Mucosa of descending colon (tissue), 3 donors: ENCODE data around the gene AKR1E2. TPM values are rescaled to one million over a fixed set of nuclear protein-coding genes. Genes with fewer than 3 reads are reported as not detected.

Experiments
- ATAC-seq: fragments of 200-7000 bp; cut with Tn5 transposase; one replicate; pipeline ENCODE4 v1.9.1; 2020; ENCODE audit warnings: mild to moderate bottlenecking, moderate library complexity
- DNase-seq, 3 donors: peaks; one replicate each; pipeline ENCODE4 v3.0.0-alpha.2; 2020
- H3K36me3 ChIP-seq: fragments of 200-600 bp; one replicate; pipeline ENCODE4 v1.8.0; 2021; ENCODE audit warnings: low read depth, mild to moderate bottlenecking
- H3K4me1 ChIP-seq: fragments of 200-600 bp; one replicate; pipeline ENCODE4 v1.8.0; 2021; ENCODE audit warnings: low read depth, mild to moderate bottlenecking
- H3K4me3 ChIP-seq: fragments of 200-600 bp; one replicate; pipeline ENCODE4 v1.8.0; 2021; ENCODE audit warnings: mild to moderate bottlenecking
- H3K9me3 ChIP-seq: fragments of 200-600 bp; one replicate; pipeline ENCODE4 v1.8.0; 2021; ENCODE audit warnings: mild to moderate bottlenecking
- intact Hi-C, 2 donors: fragments of 100-400 bp; cut with DNase I in 1 of 2; cut with micrococcal nuclease in 1 of 2; formaldehyde crosslinking; loops; one replicate each; pipeline versions ENCODE4 v1.11.0 to v1.11.1; 2022; cut with DNase I, micrococcal nuclease
- total RNA-seq, 3 donors: library from RNA; stranded (reverse); fragmentation: NEBNext Ultra II Directional in 2 of 3; extraction: Animal tissue kit (Norgen Biotek cat#: 25700) in 2 of 3; gene quantifications; one replicate each; pipeline versions ENCODE4 v1.2.1 to v1.2.4, GENCODE V29; 2021 to 2023
- TF ChIP-seq, protein P1 (sequence below): fragments of 200-600 bp; IDR thresholded peaks from one replicate; pipeline ENCODE4 v1.8.0; 2022; ENCODE audit warnings: antibody characterized with exemption, mild to moderate bottlenecking
- donor health status: DM: no; HTN: no; CAD: no; lungs with moderate emphysema.
- donor health status: DM: no; HTN: no; CAD: no.
- donor health status: DM: no; HTN: yes; CAD: no.

AKR1E2 gene
- total RNA-seq, 3 donors from 2014 or later, result 6.7 to 20.4 (median 8.0) TPM

DNA sequence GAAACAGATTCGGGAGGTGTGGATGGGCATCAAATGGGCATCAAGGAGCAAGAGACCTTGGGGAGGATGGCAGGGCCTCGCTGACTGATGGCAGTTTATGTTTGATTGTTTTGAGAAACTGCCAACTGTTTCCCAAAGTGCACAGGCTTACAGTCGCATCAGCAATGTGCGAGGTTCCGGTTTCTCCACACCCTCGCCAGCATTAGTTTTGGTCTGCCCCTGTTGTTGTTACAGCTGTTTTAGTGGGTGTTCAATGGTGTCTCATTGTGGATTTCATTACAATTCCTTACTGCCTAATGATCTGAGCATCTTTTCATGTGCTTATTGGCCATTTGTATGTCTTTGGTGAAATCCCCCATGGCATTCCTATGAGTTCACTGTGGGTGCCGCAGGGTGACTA is 24.4 kb downstream of the AKR1E2 start:
- Histone ChIP-seq H3K9me3 (no peaks in the 10 kb centered on the region), H3K36me3 (no peaks in the 10 kb centered on the region), H3K4me1 (no peaks in the 10 kb centered on the region), H3K4me3 (no peak overlapping the region)
- DNase-seq (no peak), ATAC-seq (no peak)
- intact Hi-C loops, result loop anchor here (10.0 kb wide), 3 partner anchors 244 to 534 kb away; partner anchors contain the start of gene AKR1C3 (in 1 of the 2)
- TF ChIP-seq, protein P1, sequence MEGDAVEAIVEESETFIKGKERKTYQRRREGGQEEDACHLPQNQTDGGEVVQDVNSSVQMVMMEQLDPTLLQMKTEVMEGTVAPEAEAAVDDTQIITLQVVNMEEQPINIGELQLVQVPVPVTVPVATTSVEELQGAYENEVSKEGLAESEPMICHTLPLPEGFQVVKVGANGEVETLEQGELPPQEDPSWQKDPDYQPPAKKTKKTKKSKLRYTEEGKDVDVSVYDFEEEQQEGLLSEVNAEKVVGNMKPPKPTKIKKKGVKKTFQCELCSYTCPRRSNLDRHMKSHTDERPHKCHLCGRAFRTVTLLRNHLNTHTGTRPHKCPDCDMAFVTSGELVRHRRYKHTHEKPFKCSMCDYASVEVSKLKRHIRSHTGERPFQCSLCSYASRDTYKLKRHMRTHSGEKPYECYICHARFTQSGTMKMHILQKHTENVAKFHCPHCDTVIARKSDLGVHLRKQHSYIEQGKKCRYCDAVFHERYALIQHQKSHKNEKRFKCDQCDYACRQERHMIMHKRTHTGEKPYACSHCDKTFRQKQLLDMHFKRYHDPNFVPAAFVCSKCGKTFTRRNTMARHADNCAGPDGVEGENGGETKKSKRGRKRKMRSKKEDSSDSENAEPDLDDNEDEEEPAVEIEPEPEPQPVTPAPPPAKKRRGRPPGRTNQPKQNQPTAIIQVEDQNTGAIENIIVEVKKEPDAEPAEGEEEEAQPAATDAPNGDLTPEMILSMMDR, result no peak

DNA sequence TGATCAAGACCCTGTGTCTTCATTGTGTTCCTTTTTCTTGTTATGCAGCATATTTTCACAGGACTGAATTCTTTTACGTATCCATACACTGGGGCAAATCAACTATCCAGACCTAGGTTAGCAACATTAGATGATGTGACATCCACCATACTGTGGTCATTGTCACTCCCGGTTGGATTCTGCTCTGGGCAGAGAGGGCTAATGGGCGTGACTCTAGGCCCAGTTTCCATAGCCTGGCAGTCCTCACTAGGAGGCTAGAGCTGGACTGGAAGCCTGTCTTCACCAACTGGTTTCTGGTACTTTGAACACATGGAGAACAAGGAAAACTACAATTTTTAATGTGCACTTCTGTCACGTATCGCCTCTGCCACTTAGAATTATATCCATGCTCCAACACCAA is 25.2 kb downstream of the AKR1E2 start:
- Histone ChIP-seq H3K9me3 (no peaks in the 10 kb centered on the region), H3K36me3 (no peaks in the 10 kb centered on the region), H3K4me3 (no peak overlapping the region), H3K4me1 (no peaks in the 10 kb centered on the region)
- ATAC-seq, result no peak
- TF ChIP-seq, protein P1, result no peak
- intact Hi-C loops, result loop anchor here (10.0 kb wide), 3 partner anchors 244 to 534 kb away; partner anchors contain the start of gene AKR1C3 (in 1 of the 2)
- DNase-seq, result no peak

DNA sequence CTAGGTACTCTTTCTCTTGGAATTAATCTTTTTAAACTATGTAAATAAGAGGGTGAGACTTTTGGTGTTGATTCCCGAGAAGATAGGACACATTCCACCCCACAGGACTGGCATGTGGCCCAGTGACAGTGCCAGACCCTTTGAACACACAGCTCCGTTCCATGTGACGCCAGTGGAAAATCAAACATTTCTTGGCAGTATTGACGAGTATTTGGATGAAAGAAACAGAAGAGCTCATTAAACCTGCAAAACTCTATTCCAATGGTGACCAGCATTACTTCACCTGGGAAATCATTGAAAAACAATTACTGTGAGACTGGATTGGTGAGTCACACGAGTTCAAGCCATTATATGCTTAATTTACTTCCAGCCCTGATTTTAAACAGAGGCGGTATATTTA is 25.8 kb downstream of the AKR1E2 start:
- TF ChIP-seq, protein P1, result no peak
- Histone ChIP-seq H3K36me3 (no peaks in the 10 kb centered on the region), H3K4me3 (no peak overlapping the region), H3K4me1 (no peaks in the 10 kb centered on the region), H3K9me3 (no peaks in the 10 kb centered on the region)
- ATAC-seq (no peak), DNase-seq (no peak)
- intact Hi-C loops, result loop anchor here (10.0 kb wide), 3 partner anchors 243 to 533 kb away; partner anchors contain the start of gene AKR1C3 (in 1 of the 2)

DNA sequence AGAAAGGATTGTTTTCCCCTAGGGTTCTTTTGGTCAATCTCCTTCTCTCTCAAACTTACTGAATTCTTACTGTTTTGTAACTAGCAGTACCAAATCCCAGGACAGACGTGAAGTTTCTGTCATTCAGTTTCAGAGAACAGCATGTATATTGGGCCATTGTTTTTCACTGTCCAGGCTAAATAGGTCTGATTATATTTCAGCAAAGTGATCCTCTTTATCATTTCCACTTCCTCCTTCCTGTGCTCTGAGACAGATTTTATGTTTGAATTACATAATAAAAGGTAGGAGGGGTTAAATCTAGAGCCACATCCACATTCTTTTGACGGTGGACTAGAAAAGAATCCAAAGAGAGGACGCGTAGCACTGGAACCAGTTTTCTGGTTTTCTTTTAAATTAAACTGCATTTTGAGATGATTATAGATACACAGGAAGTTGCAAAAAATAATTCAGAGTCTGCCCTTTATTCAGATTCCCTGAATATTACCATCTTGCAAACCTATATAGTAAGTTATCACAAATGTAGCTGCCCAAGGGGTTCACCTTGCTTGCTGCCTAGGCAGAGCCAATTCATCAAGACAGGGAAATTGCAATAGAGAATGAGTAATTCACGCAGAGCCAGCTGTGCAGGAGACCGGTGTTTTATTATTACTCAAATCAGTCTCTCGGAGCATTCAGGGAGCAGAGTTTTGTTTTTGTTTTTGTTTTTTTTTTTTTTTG is 40.1 kb downstream of the AKR1E2 start:
- no peaks in the 10 kb centered on the region for H3K36me3 ChIP-seq
- no peaks in the 10 kb centered on the region for H3K4me1 ChIP-seq
- intact Hi-C loops, result no loop called here
- no peak for DNase-seq
- H3K4me3 ChIP-seq, result no peak overlapping the region
- no peak for ATAC-seq
- TF ChIP-seq, protein P1, result no peak
- no peaks in the 10 kb centered on the region for H3K9me3 ChIP-seq

DNA sequence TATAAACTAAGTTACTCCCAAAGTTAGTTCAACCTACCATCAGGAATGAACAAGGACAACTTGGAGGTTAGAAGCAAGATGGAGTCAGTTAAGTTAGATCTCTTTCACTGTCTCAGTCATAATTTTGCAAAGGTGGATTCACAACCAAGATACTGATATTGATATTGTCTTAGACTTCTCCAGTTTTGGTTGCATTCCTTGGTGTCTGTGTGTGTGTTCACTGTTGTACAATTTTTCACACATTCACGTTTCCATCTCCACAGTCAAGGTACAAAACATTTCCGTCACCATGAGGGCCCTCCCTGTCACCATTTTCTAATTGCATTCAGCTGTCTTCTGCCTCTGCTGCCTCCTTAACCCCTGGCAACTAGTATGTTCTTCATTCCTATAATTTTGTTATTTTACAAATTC is 41.1 kb downstream of the AKR1E2 start:
- H3K9me3 ChIP-seq, result no peaks in the 10 kb centered on the region
- TF ChIP-seq, protein P1, result no peak
- ATAC-seq (no peak), DNase-seq (no peak)
- H3K4me3 ChIP-seq, result no peak overlapping the region
- intact Hi-C loops, result no loop called here
- H3K36me3 ChIP-seq, result no peaks in the 10 kb centered on the region
- no peaks in the 10 kb centered on the region for H3K4me1 ChIP-seq
